HL-60/S4 treated with phorbol 12-myristate 13-acetate at 8.2 ng/mL for 4 days and 3 days (cell line): Measurements from ENCODE around the gene LRBA.

Experiments
- in situ Hi-C: fragments of 300-500 bp; cut with MboI; formaldehyde crosslinking; loops from 2 replicates; pipeline ENCODE4 v1.15.0; 2022; ENCODE audit warnings: low sequenced_read_pairs

LRBA gene

DNA sequence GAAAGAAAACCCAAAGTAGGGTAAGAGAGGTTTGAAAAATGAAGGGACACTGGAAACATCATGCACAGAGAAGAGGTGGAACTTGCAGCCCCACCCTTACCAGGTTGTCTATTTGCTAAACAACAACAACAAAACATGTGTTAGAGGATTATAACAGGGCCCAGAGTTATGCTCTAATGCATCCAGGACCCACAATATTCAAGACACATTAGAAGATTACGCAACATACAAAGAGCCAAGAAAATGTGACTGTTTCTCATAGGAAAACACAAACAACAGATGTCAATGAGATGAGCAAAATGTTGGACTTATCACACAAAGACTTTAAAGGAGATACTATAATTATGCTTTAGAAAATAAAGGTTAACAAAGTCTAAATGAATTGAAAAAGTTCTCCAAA lies 128.5 kb downstream of the LRBA start:
- in situ Hi-C loops, result no loop called here

DNA sequence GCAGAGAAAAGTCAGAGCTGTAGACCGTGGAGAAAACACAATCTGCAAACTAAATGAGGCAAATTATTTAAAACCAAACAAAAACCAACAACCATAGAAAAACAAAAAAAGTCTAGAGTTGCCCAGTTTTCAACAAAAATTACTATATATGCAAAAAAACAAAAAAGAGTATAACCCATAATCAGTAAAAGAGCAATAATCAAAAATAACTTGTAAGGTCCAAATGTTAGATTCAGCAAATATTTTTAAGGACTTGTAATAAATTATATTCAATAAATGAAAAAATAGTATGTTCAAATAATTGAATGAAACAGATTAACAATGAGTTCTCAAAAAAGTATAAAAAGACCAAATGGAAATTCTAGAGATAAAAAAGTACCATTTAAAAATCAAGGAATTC lies 130.5 kb downstream of the LRBA start:
- in situ Hi-C loops, result no loop called here

DNA sequence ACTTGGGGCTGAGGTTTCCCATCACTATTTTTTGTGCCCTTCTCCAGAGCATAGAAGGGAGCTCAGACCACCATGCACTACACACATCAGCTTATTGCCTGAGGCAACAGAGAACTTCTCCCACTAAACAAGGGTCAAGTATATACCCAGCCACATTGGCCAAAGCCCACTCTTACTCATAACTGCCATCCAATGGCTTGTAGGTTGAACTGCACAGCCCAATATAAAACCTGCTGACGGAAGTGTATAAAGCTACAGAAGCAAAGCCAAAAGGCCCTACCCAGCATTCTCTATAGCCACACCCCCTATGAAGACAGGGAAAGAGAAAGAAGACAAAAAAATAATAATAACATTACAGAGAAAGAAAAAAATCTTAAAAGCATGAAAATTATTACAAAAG lies 139.7 kb downstream of the LRBA start:
- in situ Hi-C loops, result no loop called here

DNA sequence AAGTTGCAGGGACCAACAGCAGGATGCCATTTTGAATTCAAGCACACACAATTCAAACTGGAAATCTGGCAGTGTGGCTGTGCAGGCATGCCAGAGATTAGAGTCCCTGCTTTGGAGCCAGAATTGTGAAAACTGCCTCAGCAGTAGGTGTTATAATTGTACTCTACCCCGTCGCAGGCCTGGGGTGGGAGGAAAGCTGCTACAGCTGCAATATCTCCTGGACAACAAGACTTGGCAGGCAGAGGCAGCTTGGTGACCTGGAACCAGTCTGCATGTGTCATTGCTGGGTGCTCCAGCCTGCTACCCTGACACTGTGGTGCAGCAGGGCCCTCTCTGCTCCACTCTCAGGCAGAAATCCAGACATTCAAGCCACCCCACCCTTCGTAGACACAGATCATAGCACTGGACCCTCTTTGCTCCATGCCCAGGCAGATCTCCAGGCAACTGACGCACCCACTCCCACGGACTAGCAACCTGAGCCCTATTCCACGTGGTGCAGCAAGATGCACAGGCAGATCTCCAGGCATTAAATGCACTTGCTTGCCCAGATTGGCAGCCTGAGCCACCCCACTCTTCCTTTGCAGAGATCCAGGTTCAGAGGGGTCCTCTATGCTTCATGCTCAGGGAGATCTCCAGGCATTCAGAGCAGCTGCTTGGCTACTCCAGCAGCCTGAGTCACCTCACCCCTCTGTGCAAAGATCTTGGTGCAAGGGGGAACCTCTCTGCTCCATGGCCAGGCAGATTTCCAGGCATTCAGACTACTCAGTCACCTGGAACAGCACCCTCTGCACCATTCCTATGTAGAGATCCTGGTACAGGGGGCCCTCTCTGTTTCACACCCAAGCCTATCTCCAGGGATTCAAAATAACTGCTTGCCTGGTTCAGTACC lies 140.5 kb downstream of the LRBA start:
- in situ Hi-C loops, result loop anchor here (25.0 kb wide), 2 partner anchors 587 to 862 kb away; no protein-coding TSS in a partner anchor

DNA sequence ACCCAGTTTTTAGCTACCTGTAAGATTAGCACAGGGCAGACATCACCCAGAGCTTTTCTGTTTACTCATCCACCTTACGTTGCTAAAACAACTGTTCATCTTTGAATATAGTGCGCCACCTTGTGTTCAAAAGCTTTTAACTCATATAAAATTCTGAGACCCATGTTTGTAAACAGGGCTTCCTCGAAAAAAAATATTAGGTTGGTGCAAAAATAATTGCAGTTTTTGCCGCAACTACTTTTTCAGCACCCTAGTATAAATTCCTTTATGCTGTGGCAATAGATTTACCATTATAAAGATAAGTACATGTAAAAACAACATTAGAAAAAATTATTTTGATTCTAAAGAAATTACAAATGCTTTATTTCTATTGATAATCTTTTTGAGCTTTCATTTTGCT lies 147.9 kb downstream of the LRBA start:
- in situ Hi-C loops, result loop anchor here (25.0 kb wide), 2 partner anchors 580 to 855 kb away; no protein-coding TSS in a partner anchor

DNA sequence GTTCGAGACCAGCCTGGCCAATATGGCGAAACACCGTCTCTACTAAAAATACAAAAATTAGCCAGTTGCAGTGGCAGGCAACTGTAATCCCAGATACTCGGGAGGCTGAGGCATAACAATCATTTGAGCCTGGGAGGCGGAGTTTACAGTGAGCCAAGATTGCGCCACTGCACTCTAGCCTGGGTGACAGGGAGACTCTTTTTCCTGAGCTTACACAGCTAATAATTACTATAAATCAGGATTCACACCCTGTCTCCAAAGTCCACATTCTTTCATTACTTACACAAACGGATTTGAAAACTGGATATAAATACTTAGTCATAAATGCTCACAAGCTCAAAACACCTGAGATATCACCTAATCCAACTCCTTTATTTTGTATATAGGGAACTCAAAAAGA lies 151.6 kb downstream of the LRBA start:
- in situ Hi-C loops, result loop anchor here (25.0 kb wide), 2 partner anchors 576 to 851 kb away; no protein-coding TSS in a partner anchor

DNA sequence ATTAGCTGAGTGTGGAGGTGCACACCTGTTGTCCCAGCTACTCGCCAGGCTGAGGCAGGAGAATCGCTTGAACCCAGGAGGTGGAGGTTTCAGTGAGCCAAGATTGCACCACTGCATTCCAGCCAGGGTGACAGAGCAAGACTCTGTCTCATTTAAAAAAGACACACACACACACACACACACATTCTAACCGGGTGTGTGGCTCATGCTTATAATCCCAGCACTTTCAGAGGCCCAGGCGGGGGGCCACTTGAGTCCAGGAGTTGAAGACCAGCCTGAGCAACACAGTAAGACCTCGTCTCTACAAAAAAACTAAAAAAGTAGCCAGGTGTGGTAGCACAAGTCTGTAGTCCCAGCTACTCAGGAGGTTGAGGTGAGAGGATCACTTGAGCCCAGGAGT lies 152.3 kb downstream of the LRBA start:
- in situ Hi-C loops, result loop anchor here (25.0 kb wide), 2 partner anchors 576 to 851 kb away; no protein-coding TSS in a partner anchor

DNA sequence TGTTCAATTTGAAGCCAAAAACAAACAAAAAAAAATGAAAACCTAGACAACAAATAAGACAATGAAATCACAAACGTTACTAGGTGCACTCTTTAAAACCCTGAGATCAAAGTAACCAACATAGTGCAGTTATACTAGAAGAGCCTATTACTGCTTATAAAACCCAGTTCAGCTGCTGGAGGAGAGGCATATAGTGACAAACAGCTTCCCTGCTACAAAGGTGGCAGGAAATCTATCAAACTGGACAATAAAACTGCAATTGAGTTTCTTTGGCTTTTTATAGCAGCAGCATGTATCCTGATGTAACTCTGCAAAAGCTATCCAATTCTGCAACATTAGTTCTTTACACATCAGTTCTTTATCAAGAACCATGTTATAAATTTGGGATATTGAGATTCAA lies 155.6 kb downstream of the LRBA start:
- in situ Hi-C loops, result loop anchor here (25.0 kb wide), 2 partner anchors 572 to 847 kb away; no protein-coding TSS in a partner anchor

DNA sequence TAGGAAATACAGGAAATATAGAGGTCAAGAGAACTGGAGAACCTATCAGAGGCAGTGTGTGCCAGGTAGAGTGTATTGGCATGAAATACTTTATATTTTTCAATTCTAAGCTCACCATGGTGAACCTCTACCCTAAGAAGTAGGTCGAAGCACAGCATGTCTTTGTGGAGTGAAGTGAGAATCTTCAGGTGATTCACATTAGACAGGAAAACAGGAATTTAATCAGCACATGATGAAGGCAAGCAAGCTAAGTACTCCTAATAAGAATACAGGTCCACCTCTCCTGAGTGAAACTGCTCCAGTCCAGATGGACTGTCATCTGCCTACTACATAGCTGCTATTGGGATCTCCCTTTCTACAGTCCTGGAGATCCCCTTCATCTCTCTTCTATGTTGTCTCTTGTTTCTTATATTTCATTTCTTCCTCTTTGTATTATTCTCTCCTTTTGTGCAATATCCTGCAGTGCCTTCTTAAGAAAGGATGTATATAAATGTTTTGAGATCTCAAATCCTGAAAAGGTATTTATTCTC lies 159.0 kb downstream of the LRBA start:
- in situ Hi-C loops, result loop anchor here (25.0 kb wide), 2 partner anchors 569 to 844 kb away; no protein-coding TSS in a partner anchor

DNA sequence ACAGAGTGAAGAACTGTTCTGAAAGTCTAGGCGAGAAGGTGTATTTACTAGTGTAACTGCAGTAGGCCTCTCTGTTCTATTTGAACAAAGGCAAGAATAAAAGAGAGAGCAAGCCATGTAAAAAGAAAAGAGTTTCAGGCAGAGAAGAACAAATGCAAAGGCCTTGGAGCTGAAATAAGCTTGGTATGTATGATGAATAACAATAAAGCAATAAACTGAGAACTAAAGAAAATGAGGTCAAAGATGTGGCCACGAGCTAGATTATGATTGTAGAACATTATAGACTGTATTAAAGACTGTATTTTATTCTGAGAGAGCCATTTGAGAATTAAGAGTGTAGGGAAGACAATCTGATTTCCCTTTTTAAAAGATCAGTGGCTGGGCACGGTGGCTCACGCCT lies 160.5 kb downstream of the LRBA start:
- in situ Hi-C loops, result loop anchor here (25.0 kb wide), 2 partner anchors 567 to 842 kb away; no protein-coding TSS in a partner anchor

DNA sequence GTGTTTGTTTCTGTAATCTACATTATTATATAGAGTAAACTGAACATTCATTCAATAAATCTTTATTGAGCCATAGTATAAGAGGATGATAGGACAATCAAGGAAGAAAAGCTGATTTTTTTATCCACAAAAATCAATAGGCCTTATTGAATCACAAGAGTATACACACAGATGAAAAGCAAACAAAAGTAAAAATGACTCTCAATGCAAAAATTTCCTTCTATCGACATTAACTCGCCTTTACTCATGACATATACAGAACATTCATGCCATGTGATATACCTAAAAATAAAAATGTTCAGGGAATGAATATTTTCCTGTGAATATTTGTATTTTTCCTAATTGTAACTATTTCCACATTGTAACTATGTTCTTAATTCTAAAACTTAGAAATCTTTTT lies 161.2 kb downstream of the LRBA start:
- in situ Hi-C loops, result loop anchor here (25.0 kb wide), 2 partner anchors 567 to 842 kb away; no protein-coding TSS in a partner anchor

DNA sequence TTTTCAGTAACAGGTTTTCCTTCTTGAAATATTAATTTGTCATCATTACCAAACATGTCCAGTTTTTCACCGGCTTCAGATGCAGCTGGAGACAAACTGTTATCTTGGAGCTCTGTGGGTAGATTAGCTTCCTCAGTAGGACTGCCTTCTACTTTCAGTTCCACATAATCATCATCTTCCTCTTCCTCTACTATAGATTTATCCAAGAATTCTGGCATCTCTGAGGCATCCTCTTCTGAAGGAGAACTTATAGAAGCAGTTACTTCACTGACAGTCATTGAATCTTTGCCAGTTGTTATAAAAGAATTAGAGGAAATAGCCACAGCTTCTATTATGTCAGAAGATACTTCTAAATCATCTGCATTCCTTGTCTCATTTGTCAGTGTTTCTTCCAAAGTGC lies 162.9 kb downstream of the LRBA start:
- in situ Hi-C loops, result loop anchor here (25.0 kb wide), 2 partner anchors 565 to 840 kb away; no protein-coding TSS in a partner anchor

DNA sequence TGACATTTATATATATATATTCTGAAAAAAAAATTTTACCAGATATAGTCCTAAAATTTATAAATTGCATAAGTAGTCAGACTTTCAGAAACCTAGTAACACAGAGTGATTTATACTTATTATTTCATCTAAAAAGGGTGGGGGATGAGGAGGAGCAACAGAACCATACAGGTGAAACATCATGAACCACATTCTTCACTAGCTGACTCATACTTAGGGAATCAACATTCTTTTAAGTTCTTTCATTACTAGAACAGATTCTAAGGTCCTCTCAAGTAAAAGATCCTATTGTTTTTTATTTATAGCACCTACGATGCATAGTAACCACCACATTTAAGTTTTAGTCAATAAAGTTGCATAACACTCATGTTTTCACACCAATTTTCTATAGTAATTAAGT lies 166.1 kb downstream of the LRBA start:
- in situ Hi-C loops, result no loop called here

DNA sequence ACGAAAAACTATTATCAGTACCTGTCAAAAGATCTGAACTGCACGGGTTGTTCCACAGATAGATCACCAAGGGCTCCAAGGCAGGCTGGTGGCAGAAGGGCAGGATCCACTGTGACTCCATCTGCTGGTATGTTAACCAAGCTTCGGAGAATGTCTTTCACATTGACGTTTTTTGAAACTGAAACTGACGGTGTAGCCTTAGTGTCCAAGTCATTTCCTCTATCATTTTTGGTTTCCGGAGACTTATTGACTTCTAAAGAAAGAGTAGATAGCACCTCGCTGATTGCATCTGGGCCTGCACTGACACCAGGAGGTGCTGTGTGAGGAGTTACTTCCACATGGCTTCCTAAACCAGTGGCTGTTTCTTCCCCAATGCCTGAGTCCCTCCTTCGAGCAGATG lies 186.9 kb downstream of the LRBA start:
- in situ Hi-C loops, result no loop called here

DNA sequence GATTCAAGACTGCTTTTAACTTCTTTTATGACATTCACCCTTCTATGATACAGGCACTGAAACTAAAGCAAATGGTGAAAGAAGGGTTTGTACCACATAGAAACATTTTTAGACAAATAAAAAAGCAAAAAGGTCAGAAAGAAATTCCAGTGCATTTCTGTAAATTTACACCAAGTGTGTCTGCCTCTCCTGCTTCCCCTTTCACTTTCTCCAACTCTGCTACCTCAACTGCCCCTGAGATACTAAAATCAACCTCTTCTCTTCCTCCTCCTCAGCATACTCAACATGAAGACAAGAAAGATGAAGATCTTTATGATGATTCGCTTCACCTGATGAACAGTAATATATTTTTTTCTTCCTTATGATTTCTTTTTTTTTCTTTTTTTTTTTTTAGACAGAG lies 187.9 kb downstream of the LRBA start:
- in situ Hi-C loops, result no loop called here

DNA sequence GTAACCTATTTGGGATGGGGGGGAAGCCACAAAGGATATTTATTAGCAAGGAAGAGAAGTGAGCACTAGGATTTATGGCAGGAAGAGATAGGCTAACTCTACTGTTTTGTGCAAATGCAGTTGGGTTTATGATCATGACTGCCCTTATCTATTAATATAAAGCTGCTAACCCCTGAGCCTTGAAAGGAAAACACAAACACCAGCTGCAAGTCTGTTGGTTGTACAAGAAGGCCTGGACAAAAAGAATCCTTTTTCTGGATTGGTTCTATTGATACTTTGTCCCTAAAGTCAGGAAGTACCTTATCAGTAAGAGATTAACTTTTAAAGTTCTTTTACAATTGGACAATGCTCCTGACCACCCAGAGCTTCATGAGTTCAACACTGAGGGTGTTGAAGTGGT lies 188.8 kb downstream of the LRBA start:
- in situ Hi-C loops, result no loop called here

DNA sequence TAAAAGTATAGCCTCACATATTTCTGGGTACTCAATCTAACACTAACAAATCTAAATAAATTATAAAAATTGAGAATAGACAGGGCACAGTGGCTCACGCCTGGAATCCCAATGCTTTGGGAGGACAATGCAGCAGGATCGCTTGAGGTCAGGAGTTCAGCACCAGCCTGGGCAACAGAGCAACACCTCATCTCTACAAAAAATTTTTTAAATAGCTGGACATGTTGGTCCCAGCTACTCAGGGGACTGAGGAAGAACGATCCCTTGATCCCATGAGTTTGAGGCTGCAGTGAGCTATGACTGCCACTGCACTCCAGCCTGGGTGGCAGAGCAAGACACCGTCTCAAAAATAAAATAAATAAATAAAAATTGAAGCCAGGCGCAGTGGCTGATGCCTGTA lies 192.7 kb downstream of the LRBA start:
- in situ Hi-C loops, result no loop called here

DNA sequence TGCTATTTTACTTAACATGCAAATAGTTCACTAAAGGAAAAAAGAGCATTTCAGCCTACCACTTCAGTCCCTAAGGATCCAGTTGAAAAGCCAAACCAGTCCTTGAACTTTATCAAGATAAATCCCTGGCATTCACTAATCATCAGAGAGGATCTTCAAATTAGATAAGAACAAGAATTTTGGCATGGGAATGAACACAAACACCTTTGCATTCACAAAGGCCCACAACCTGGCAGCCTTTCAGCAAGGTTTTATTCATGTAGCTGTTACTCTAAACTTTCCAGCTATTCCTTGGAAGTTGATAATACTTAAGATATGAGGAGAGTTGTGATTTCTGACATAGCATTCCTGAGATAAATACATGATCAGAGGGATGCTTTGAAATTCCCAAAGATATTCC lies 193.4 kb downstream of the LRBA start:
- in situ Hi-C loops, result no loop called here

DNA sequence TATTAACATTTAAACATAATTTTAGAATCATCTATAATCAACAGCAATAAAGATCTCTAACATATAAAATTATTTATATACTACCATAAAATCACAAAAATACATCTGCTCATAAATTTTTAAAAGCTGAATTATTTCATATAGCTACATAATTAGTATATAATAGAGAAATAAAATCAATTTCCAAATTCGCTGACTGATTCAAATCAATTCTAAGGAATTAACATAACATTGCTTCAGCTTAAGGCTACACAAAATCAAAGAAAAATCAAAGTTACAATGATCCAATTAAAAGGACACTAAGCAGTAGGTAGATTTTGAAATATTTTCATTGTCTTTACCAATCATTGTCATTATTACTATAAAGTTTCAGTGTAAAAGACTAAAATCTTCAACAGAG lies 194.7 kb downstream of the LRBA start:
- in situ Hi-C loops, result no loop called here

DNA sequence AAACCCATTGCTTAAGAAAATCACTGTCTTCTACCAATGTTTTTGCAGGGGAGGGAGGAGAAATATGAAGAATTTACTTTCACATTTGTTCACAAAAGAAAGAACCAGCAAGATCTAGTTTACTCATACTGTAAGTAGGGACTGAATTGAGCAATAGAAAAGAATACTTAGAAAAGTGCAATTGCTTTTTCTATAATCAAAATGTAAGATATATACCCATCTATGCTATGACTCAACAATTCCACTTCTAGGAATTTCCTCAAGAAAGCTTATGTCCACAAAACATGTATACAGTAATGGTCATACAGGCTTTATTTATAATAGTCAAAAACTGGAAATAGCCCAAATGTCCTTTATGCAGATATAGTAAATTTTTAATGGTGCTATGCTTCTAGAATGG lies 196.4 kb downstream of the LRBA start:
- in situ Hi-C loops, result no loop called here

DNA sequence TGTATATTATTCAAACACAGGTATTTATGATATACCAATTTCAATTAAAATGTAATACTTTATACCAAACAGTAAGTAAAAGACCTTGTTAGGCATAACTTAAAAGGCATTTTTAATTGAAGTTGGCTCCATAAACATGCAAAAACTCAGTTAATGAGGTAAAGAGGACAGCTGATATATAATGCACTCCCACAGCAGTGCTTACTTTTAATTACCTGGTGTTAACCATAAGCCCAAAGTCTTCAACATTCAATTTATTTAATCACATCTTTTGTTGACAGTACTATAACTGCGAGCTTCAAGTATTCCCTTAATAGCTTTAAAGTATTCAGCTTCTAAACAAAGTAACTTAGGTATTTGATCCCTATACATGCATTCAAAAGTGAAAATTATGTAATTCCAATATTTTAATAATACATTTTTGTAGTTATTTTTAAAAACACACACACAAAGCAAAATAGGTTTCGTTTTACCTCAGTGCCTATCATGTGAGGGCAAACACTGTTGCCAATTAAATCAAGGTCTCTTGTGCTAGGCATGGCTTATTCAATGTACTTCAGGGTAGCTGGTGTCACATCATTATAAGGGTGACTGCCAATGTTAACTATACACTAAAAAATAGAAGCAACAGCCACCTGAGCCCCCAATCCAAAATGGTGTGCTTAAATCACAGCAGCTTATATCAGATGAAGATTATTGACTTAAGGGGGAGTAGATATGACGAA lies 197.1 kb downstream of the LRBA start:
- in situ Hi-C loops, result no loop called here
